BLaER1 (cell line): Measurements from ENCODE around the gene CTNND2.

Experiments used
- H3K27ac ChIP-seq: shearing (Covaris generic); formaldehyde crosslinking; 2 replicates; pipeline ENCODE4 v1.8.1; 2022
- H3K27me3 ChIP-seq: shearing (Covaris generic); formaldehyde crosslinking; 2 replicates; pipeline ENCODE4 v1.8.1; 2022
- H3K36me3 ChIP-seq: shearing (Covaris generic); formaldehyde crosslinking; 2 replicates; pipeline ENCODE4 v1.8.1; 2022
- H3K4me1 ChIP-seq: shearing (Covaris generic); formaldehyde crosslinking; 2 replicates; pipeline ENCODE4 v1.8.1; 2022
- H3K4me2 ChIP-seq: shearing (Covaris generic); formaldehyde crosslinking; 2 replicates; pipeline ENCODE4 v1.8.1; 2022
- H3K4me3 ChIP-seq: shearing (Covaris generic); formaldehyde crosslinking; 2 replicates; pipeline ENCODE4 v1.8.1; 2022
- H3K9ac ChIP-seq: shearing (Covaris generic); formaldehyde crosslinking; 2 replicates; pipeline ENCODE4 v1.8.1; 2022
- H3K9me3 ChIP-seq: shearing (Covaris generic); formaldehyde crosslinking; 2 replicates; pipeline ENCODE4 v1.8.1; 2022
- H4K20me1 ChIP-seq: shearing (Covaris generic); formaldehyde crosslinking; 2 replicates; pipeline ENCODE4 v1.8.1; 2022
- Cebpa-rat ChIP-seq: shearing (Covaris generic); IDR thresholded peaks from 2 replicates; pipeline ENCODE4 v1.8.1; 2022

CTNND2 gene

DNA sequence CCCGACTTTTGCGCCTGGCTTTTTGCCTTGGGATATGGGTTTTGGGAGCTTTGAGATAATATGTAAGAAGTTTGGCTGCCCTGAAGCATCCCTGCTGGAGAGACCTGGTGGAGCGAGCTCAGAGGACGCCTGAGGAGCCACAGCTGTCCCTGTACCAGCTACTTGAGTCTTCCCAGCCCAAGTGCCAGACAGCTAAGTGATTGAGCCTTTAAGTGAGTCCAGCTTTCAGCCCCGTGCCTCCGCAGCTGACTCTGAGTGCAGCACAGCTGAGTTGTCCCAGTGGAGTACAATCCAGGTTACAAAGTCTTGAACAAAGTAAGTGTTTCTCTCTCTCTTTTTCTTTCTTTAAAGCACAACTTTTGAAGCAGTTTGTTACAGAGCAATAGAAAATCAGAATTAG is 939.4 kb downstream of the CTNND2 start:
- Histone ChIP-seq H3K27ac (no peak overlapping the region), H3K4me1 (no peaks in the 10 kb centered on the region), H3K9me3 (peaks cover 2% of the 10 kb centered on the region), H4K20me1 (no peaks in the 10 kb centered on the region), H3K27me3 (no peaks in the 10 kb centered on the region), H3K4me3 (no peak overlapping the region), H3K4me2 (no peak overlapping the region), H3K9ac (no peak overlapping the region), H3K36me3 (no peaks in the 10 kb centered on the region)
- no peak for TF ChIP-seq Cebpa-rat

DNA sequence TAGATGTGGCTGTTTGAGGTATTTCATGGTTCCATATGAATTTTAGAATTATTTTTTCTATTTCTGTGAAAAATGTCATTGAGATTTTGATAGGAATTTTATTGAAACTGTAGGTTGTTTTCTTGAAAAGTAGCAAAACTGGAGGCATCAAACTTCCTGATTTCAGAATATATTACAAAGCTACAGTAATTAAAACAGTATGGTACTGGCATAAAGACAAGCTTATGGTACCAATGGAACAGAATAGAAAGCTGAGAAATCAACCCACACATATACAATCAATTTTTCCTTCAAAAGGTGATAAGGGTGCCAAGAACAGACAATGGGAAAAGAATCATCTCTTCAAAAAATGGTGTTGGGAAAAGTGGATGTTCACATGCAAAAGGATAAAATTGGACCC is 945.5 kb downstream of the CTNND2 start:
- H3K36me3 ChIP-seq: no peaks in the 10 kb centered on the region
- H3K9ac ChIP-seq: no peak overlapping the region
- H3K27ac ChIP-seq: no peak overlapping the region
- H4K20me1 ChIP-seq: no peaks in the 10 kb centered on the region
- H3K27me3 ChIP-seq: no peaks in the 10 kb centered on the region
- no peaks in the 10 kb centered on the region for H3K4me1 ChIP-seq
- no peak overlapping the region for H3K4me3 ChIP-seq
- peaks cover 19% of the 10 kb centered on the region for H3K9me3 ChIP-seq
- H3K4me2 ChIP-seq: no peak overlapping the region
- TF ChIP-seq Cebpa-rat: no peak

DNA sequence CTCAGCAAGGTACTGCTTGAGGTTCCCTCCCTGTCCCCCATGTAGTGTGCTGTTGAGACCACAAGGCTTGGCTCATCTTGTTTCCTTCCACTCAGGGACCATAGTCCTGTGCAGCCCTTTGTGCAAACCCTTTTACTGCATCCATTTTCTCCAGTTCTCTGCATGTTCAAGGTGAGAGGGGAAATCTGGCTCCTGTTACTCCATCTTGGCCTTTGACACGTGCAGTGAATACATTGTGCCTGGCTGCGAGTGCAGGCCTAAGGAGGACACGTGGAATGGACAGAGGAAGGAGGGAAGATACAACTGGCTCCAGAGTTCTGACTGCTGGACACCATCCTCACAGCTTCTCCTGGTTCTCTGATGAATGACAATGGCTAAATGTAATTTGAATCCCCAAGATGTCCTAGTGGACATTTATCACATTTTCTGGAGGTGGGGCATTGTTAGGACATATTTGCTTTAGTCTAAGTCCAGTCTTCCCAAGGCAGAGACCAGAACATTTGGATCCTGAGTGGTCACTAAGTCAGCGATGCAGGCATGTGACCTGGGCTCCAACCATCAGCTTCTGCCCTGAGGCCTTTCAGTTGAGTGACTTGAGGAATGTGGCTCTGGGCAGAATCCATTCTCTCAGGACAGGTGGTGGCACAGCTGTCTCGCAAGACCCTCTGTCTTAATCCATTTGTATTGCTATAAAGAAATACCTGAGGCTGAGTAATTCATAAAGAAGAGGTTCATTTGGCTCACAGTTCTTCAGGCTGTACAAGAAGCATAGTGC is 954.2 kb downstream of the CTNND2 start:
- H3K9ac ChIP-seq: no peak overlapping the region
- no peaks in the 10 kb centered on the region for H3K9me3 ChIP-seq
- no peaks in the 10 kb centered on the region for H4K20me1 ChIP-seq
- H3K27ac ChIP-seq: no peak overlapping the region
- H3K4me1 ChIP-seq: peaks cover 6% of the 10 kb centered on the region; the same call in 1 of the 2 replicates
- no peaks in the 10 kb centered on the region for H3K27me3 ChIP-seq
- no peak for TF ChIP-seq Cebpa-rat
- H3K4me3 ChIP-seq: no peak overlapping the region
- no peaks in the 10 kb centered on the region for H3K36me3 ChIP-seq
- H3K4me2 ChIP-seq: no peak overlapping the region

- Histone ChIP-seq H3K27me3 (no peaks in the 10 kb centered on the region), H3K27ac (no peak overlapping the region), H3K36me3 (no peaks in the 10 kb centered on the region), H3K9me3 (no peaks in the 10 kb centered on the region), H3K9ac (no peak overlapping the region), H4K20me1 (no peaks in the 10 kb centered on the region), H3K4me2 (no peak overlapping the region), H3K4me1 (peaks cover 6% of the 10 kb centered on the region; the same call in 1 of the 2 replicates), H3K4me3 (no peak overlapping the region)
- no peak for TF ChIP-seq Cebpa-rat
Measured at GRCh38 chr5:10946050-10946449, 958.2 kb downstream of the CTNND2 start.

GRCh38 chr5:10941900-10942299 is 962.3 kb downstream of the CTNND2 start:
- Histone ChIP-seq H3K27ac (no peak overlapping the region), H3K4me2 (no peak overlapping the region), H3K9ac (no peak overlapping the region), H3K27me3 (no peaks in the 10 kb centered on the region), H3K4me1 (no peaks in the 10 kb centered on the region), H3K9me3 (no peaks in the 10 kb centered on the region), H3K4me3 (no peak overlapping the region), H4K20me1 (no peaks in the 10 kb centered on the region), H3K36me3 (no peaks in the 10 kb centered on the region)
- no peak for TF ChIP-seq Cebpa-rat

DNA sequence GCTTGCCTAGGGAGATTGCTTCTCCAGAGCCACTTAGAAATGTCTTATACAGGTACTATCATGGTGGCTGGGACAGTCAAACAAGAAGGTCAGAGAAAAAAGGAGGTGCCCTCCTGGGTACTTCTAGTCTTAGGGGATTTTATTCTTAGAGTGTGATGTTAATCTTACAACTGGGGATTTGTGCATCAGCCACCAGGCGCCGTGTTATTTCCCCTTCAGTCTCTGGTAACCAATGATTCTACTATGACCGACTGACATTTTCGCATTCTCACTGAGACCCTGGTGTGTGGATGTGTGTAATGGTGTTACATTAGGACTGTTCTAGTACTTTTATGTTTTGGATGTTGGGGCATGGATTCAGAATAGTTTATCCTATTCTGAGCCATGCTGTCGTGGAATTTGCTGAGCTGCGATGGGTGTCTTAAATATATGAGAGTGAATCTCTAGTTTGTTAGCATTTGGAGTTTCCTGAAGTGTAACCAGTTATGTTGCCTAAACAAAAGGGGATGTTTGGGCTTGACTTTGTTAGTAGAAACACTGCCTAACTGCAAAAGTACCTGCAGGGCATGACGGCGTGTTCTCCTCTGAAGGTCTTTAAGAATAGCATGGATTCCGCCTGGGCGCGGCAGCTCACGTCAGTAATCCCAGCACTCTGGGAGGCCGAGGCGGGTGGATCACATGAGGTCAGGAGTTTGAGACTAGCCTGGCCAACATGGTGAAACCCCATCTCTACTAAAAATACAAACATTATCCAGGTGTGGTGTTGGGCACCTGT is 968.0 kb downstream of the CTNND2 start:
- H4K20me1 ChIP-seq: no peaks in the 10 kb centered on the region
- no peak overlapping the region for H3K9ac ChIP-seq
- H3K4me1 ChIP-seq: no peaks in the 10 kb centered on the region
- H3K9me3 ChIP-seq: no peaks in the 10 kb centered on the region
- H3K27me3 ChIP-seq: no peaks in the 10 kb centered on the region
- no peak for TF ChIP-seq Cebpa-rat
- H3K36me3 ChIP-seq: no peaks in the 10 kb centered on the region
- no peak overlapping the region for H3K27ac ChIP-seq
- H3K4me3 ChIP-seq: no peak overlapping the region
- no peak overlapping the region for H3K4me2 ChIP-seq

DNA sequence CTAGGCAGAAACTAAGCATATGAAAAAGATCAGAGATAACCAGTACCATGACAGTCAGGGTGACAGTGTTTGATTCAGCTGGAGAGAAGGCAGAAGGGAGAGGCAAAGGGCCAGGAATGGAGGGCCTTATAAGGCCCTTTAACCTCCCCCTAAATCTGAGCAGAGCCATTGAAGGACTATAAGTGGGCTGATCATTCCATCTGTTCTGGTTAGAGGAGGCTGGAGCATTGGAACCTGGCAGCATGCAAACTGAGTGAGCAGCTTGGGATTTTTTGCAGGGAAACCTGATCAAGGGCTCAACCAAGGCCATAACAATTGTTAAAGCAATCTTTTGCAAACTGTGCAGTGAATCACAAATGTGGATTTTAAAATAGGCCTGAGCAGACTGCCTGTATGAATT is 968.7 kb downstream of the CTNND2 start:
- no peak overlapping the region for H3K4me2 ChIP-seq
- TF ChIP-seq Cebpa-rat: no peak

GRCh38 chr5:10934783-10935355 is 969.4 kb downstream of the CTNND2 start:
- no peaks in the 10 kb centered on the region for H3K27me3 ChIP-seq
- no peaks in the 10 kb centered on the region for H3K4me1 ChIP-seq
- no peak overlapping the region for H3K27ac ChIP-seq
- H3K4me2 ChIP-seq: no peak overlapping the region
- H3K9ac ChIP-seq: no peak overlapping the region
- no peaks in the 10 kb centered on the region for H4K20me1 ChIP-seq
- no peak overlapping the region for H3K4me3 ChIP-seq
- H3K36me3 ChIP-seq: no peaks in the 10 kb centered on the region
- 0 out of 2 replicates have a peak, but pooled peaks cover 6% of the 10 kb centered on the region for H3K9me3 ChIP-seq
- no peak for TF ChIP-seq Cebpa-rat

More for the DNA sequence above, 968.7 kb downstream of the CTNND2 start:
- Histone ChIP-seq H3K27me3 (no peaks in the 10 kb centered on the region), H3K4me3 (no peak overlapping the region), H3K9me3 (no peaks in the 10 kb centered on the region), H3K27ac (no peak overlapping the region), H3K4me1 (no peaks in the 10 kb centered on the region), H4K20me1 (no peaks in the 10 kb centered on the region), H3K36me3 (no peaks in the 10 kb centered on the region), H3K9ac (no peak overlapping the region)

GRCh38 chr5:10933121-10933520 is 971.1 kb downstream of the CTNND2 start:
- no peaks in the 10 kb centered on the region for H3K27me3 ChIP-seq
- no peak for TF ChIP-seq Cebpa-rat
- no peak overlapping the region for H3K27ac ChIP-seq
- H3K9me3 ChIP-seq: 0 out of 2 replicates have a peak, but pooled peaks cover 8% of the 10 kb centered on the region
- no peaks in the 10 kb centered on the region for H4K20me1 ChIP-seq
- no peaks in the 10 kb centered on the region for H3K36me3 ChIP-seq
- H3K4me2 ChIP-seq: no peak overlapping the region
- no peaks in the 10 kb centered on the region for H3K4me1 ChIP-seq
- no peak overlapping the region for H3K9ac ChIP-seq
- H3K4me3 ChIP-seq: no peak overlapping the region

DNA sequence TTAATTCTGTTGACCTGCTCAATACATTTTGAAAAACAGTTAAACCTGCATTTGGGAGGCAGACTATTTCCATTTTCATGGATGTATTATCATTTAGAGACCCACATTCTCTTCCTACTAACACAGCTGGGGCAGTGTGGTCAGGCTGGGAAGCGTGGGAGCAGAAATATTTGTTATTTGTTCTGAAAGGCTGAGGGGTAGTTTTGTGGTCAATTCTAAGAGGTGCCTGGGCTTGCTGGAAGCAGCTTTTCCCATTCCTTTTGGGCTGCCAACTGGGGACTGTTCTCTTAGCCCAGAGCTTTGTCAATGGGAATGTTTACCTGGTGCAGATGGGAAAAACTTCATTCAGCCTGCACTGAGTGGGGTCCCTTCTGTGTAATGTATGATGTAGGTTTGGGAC is 971.8 kb downstream of the CTNND2 start:
- Histone ChIP-seq H3K36me3 (no peaks in the 10 kb centered on the region), H3K4me3 (no peak overlapping the region), H3K4me1 (no peaks in the 10 kb centered on the region), H4K20me1 (no peaks in the 10 kb centered on the region), H3K27ac (no peak overlapping the region), H3K4me2 (no peak overlapping the region), H3K9me3 (0 out of 2 replicates have a peak, but pooled peaks cover 8% of the 10 kb centered on the region), H3K9ac (no peak overlapping the region), H3K27me3 (no peaks in the 10 kb centered on the region)
- TF ChIP-seq Cebpa-rat: no peak
